MG63 (cell line): Measurements from ENCODE around the gene EGFR. TPM values are rescaled to one million over a fixed set of nuclear protein-coding genes. Genes with fewer than 3 reads are reported as not detected.

Experiments
- DNase-seq: peaks from one replicate; pipeline ENCODE4 v3.0.0-alpha.2; 2020
- H3K27me3 ChIP-seq: fragments of 250-450 bp; sonication (Bioruptor Pico); 2 replicates; pipeline ENCODE4 v1.5.1; 2020; ENCODE audit warnings: mild to moderate bottlenecking, moderate library complexity
- H3K36me3 ChIP-seq: fragments of 250-450 bp; sonication (Bioruptor Pico); 2 replicates; pipeline ENCODE4 v1.5.1; 2020; ENCODE audit warnings: mild to moderate bottlenecking, moderate library complexity
- H3K4me3 ChIP-seq: fragments of 250-450 bp; sonication (Bioruptor Pico); 2 replicates; pipeline ENCODE4 v1.5.1; 2020; ENCODE audit warnings: mild to moderate bottlenecking, moderate library complexity
- H3K9me3 ChIP-seq: fragments of 250-450 bp; sonication (Bioruptor Pico); 2 replicates; pipeline ENCODE4 v1.5.1; 2020; ENCODE audit warnings: mild to moderate bottlenecking, moderate library complexity
- total RNA-seq: library from RNA; depleted of rRNA; stranded (reverse); fragments of >200 nt; shearing (Covaris generic); gene quantifications from 2 replicates; pipeline ENCODE4 v1.2.3, GENCODE V29; 2014; ENCODE audit warnings: low replicate concordance

Gene EGFR
- total RNA-seq, 1 experiment from 2014 or later, result 20.3 TPM

- peaks cover 42% of the 10 kb centered on the region for H3K36me3 ChIP-seq
- H3K27me3 ChIP-seq, result no peaks in the 10 kb centered on the region
- H3K9me3 ChIP-seq, result no peaks in the 10 kb centered on the region
- no peak overlapping the region for H3K4me3 ChIP-seq
- DNase-seq, result peak; percentile 90
These were observed 46.3 kb downstream of the EGFR start for GRCh38 chr7:55065079-55065478.

DNA sequence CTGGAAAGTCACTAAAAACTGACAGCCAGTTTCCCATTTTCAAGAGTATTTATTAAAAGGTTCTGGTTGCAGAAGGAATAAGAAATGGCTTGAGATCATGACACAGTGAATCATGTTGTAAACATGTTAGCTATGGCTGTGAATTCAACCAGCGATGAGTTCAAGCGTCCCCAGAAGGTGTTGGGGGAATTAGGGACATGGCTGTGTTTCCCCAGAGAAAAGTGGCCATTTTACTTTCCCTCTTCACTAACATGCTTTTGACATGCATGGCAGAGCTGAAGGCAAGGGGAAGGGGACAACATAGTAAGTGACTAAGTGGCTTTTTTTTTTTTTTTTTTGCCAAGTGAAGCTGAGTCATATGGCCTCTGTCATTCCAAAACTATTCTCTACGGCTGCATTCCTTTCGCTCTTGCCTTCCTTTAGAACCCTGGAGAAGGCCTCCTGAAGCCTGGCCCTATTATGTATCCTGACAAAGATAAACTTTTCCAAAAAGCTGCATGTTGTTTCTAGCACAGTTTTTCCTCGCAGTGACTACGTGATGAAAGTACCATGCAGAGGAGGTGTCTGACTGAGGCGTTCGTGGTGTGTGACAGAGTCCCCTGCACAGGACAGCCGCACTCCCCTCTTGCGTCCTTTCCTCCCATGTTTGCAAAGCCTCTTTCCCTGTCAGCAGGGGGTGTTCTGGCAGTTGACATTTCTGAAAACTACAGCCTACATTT lies 46.9 kb downstream of the EGFR start:
- DNase-seq, result peak; percentile 55

DNA sequence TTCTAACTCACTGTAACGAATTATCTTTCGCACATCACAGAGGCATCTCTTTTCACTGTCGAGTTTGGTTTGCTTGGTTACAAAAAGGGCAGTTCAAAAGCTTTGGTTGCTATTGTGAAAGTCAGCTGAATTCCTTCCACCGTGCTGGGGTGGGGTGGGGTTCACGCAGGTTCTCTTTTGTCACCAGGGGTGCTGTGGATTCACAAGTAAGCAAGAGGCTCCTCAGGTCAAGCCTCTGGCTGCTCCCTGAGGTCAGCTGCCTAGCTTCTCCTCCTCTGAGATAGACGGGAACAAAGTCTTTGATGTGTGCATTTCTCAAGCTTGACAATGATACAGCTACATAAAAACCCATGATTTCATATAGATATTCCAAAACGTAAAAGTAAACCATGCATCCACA lies 47.7 kb downstream of the EGFR start:
- H3K4me3 ChIP-seq, result no peak overlapping the region
- DNase-seq, result no peak

More for the DNA sequence above, 46.9 kb downstream of the EGFR start:
- H3K9me3 ChIP-seq, result no peaks in the 10 kb centered on the region
- H3K4me3 ChIP-seq, result no peak overlapping the region
- peaks cover 44% of the 10 kb centered on the region for H3K36me3 ChIP-seq
- no peaks in the 10 kb centered on the region for H3K27me3 ChIP-seq

GRCh38 chr7:55066938-55067337 lies 48.1 kb downstream of the EGFR start:
- Histone ChIP-seq H3K36me3 (peaks cover 45% of the 10 kb centered on the region), H3K4me3 (no peak overlapping the region), H3K9me3 (no peaks in the 10 kb centered on the region), H3K27me3 (no peaks in the 10 kb centered on the region)
- DNase-seq, result no peak

More for the DNA sequence above, 47.7 kb downstream of the EGFR start:
- H3K9me3 ChIP-seq, result no peaks in the 10 kb centered on the region
- peaks cover 45% of the 10 kb centered on the region for H3K36me3 ChIP-seq
- H3K27me3 ChIP-seq, result no peaks in the 10 kb centered on the region

DNA sequence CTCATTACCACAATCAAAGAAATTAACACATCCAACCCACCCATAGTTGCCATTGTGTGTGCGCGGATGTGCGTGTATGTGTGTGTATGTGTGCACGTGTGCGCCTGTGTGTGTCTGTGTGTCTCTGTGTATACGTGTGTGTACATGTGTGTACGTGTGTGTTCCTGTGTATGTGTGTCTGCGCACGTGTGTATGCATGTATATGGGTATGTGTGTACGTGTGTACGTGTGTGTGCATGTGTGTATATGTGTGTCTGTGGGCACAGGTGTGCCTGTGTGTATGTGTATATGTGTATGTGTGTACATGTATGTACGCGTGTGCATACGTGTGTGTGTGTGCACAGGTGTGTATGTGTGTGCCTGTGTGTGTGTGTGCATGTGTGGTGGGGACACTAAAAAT lies 48.9 kb downstream of the EGFR start:
- DNase-seq, result no peak
- H3K4me3 ChIP-seq, result no peak overlapping the region

DNA sequence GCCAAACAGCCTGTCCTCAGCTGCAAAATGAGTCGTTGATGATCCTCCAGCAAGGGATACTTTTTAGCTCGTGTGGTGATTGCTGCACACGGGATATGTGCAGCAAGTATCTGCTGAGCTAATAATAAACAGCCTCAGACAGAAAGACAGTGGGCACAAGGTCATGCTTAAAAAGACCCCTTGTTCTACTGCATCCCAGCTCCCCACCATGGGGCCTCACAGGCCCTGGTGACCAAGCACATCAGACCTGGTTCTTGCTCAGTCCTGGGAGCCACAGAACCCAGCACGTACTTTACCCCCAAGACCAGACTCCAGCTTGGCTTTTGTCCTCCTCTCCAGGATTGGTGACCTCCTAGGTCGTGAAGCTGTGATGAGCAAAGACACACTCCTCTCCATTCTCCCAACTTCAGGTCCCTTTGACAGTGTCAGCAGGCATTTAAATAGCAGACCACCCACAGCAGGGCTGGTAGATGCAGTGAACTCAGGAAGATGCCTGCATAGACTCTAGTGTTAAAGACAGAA lies 50.5 kb downstream of the EGFR start:
- Histone ChIP-seq H3K4me3 (no peak overlapping the region), H3K36me3 (peaks cover 43% of the 10 kb centered on the region), H3K27me3 (no peaks in the 10 kb centered on the region), H3K9me3 (no peaks in the 10 kb centered on the region)
- DNase-seq, result no peak

More for the DNA sequence above, 48.9 kb downstream of the EGFR start:
- Histone ChIP-seq H3K9me3 (no peaks in the 10 kb centered on the region), H3K36me3 (peaks cover 45% of the 10 kb centered on the region), H3K27me3 (no peaks in the 10 kb centered on the region)

DNA sequence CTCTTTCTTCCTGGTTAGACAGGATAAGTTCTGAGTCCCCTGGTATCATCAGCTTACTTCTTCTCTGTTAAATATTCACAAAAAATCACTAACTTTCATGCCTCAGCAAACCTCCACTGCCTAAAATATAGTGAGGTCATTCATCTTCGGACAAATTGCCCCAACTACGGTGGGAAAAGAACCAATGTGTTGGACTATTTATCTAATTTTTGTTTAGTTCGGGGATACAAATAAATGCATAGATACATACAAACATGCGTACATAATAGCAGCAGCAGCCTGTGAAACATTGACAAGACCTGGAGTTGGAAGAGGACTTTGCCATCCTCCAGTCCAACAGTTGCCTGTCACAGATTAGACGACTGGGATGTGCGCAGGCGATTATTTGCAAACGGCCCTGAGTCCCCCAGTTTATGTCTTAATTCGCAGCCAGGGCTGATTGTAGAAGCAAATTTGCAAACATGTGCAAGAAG lies 51.5 kb downstream of the EGFR start:
- Histone ChIP-seq H3K36me3 (peaks cover 48% of the 10 kb centered on the region), H3K9me3 (no peaks in the 10 kb centered on the region), H3K4me3 (no peak overlapping the region), H3K27me3 (no peaks in the 10 kb centered on the region)
- no peak for DNase-seq

GRCh38 chr7:55070854-55071253 lies 52.0 kb downstream of the EGFR start:
- no peak for DNase-seq
- Histone ChIP-seq H3K36me3 (peaks cover 52% of the 10 kb centered on the region), H3K4me3 (no peak overlapping the region), H3K27me3 (no peaks in the 10 kb centered on the region), H3K9me3 (no peaks in the 10 kb centered on the region)

DNA sequence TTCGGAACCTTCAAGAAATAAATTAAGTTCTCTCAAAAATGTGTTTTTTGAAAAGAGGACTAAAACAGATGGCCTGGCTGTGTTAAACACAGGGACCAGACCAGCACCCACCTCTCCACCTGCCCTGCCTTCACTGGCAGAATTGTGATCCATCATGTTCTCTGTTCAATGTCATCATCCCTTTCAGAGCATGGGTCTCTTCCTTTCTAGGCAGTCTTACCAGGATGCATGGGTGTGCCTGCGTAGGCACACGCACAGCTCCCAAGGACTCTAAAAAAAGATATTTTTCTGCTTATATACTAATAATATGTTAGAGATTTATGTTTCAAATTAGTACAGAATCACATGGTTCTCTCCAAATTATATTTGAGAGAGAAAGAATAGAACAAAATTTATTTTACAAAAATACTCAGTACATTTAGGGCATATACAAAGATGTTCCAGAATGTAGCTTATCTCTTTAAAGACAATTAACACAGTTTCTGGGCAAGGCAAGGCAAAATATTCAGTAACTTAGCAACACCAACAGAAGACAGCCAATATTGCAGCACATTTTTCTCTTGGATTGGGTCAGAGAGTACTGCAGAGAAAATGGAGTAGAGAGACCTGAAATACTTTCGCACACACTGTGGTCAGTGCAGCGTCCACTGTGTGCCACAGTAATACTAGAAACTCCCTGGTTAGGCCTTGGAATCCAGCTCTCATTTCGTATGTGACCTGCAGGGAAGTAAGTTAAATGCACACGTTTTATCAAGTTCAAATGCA lies 52.8 kb downstream of the EGFR start:
- H3K36me3 ChIP-seq, result peaks cover 52% of the 10 kb centered on the region
- no peaks in the 10 kb centered on the region for H3K9me3 ChIP-seq
- DNase-seq, result no peak
- no peak overlapping the region for H3K4me3 ChIP-seq
- H3K27me3 ChIP-seq, result no peaks in the 10 kb centered on the region

- Histone ChIP-seq H3K4me3 (no peak overlapping the region), H3K36me3 (peaks cover 46% of the 10 kb centered on the region), H3K27me3 (no peaks in the 10 kb centered on the region), H3K9me3 (no peaks in the 10 kb centered on the region)
- DNase-seq, result no peak
These were observed 53.4 kb downstream of the EGFR start for GRCh38 chr7:55072251-55072650.

DNA sequence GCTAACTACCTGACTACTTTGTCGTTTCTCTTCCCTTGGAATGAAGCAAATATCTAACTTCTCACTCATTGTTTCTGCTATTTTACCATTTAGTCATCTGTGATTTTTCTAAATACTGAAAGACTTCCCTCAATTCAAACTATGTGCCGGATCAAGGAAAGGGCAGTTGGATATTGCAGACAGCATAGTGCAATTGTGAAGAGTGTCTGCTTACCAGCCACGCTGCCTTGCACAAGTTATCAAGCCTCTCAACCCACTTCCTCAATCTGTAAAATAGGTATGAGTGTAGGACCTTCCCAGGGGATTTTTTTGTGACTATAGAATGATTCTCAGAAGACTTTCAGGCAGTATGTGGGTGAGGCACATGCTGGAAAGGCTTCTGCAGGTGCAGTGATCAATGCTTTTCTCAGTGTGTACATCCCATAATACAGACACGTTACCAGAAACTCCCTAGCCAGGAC lies 54.3 kb downstream of the EGFR start:
- no peak for DNase-seq
- no peaks in the 10 kb centered on the region for H3K27me3 ChIP-seq
- no peaks in the 10 kb centered on the region for H3K9me3 ChIP-seq
- H3K4me3 ChIP-seq, result no peak overlapping the region
- peaks cover 40% of the 10 kb centered on the region for H3K36me3 ChIP-seq

GRCh38 chr7:55073976-55074528 lies 55.2 kb downstream of the EGFR start:
- Histone ChIP-seq H3K36me3 (peaks cover 33% of the 10 kb centered on the region), H3K27me3 (no peaks in the 10 kb centered on the region), H3K4me3 (peak overlapping the region; percentile 16), H3K9me3 (no peaks in the 10 kb centered on the region)
- peak; percentile 93 for DNase-seq

- no peak overlapping the region for H3K4me3 ChIP-seq
- no peak for DNase-seq
- no peaks in the 10 kb centered on the region for H3K9me3 ChIP-seq
- peaks cover 29% of the 10 kb centered on the region for H3K36me3 ChIP-seq
- no peaks in the 10 kb centered on the region for H3K27me3 ChIP-seq
These were observed 56.7 kb downstream of the EGFR start for GRCh38 chr7:55075464-55076021.

- no peak for DNase-seq
- Histone ChIP-seq H3K4me3 (no peak overlapping the region), H3K27me3 (no peaks in the 10 kb centered on the region), H3K36me3 (peaks cover 32% of the 10 kb centered on the region), H3K9me3 (no peaks in the 10 kb centered on the region)
These were observed 59.0 kb downstream of the EGFR start for GRCh38 chr7:55077561-55078410.

GRCh38 chr7:55078465-55079372 lies 59.9 kb downstream of the EGFR start:
- DNase-seq, result no peak
- no peaks in the 10 kb centered on the region for H3K9me3 ChIP-seq
- no peak overlapping the region for H3K4me3 ChIP-seq
- peaks cover 39% of the 10 kb centered on the region for H3K36me3 ChIP-seq
- no peaks in the 10 kb centered on the region for H3K27me3 ChIP-seq
